Measurements from ENCODE around the gene PCDH18.
"Not testable (repeated sequence)": the region's sequence is repeated elsewhere in the genome, so short reads cannot be mapped to it uniquely, and the experiment has no call there.

The PCDH18 gene

GRCh38 chr4:137531986-137532868 lies at the start of gene PCDH18:
TSS of gene PCDH18 (minus strand) at chr4:137532494. CDS start at chr4:137532088, 406 bp downstream.
- no peak for DNase-seq (ENCODE audit: low read depth)

GRCh38 chr4:137576446-137576845 lies 44.2 kb upstream of the PCDH18 start:
- no peak for DNase-seq (ENCODE audit: low read depth)

- no peak for DNase-seq (ENCODE audit: low read depth)
Observed at GRCh38 chr4:137572647-137573046, 40.4 kb upstream of the PCDH18 start.

GRCh38 chr4:137572163-137572562 lies 39.9 kb upstream of the PCDH18 start:
- DNase-seq (ENCODE audit: low read depth) = no peak

GRCh38 chr4:137559801-137560200 lies 27.5 kb upstream of the PCDH18 start:
- no peak for DNase-seq (ENCODE audit: low read depth)

GRCh38 chr4:137558951-137559350 lies 26.7 kb upstream of the PCDH18 start:
- no peak for DNase-seq (ENCODE audit: low read depth)

- DNase-seq (ENCODE audit: low read depth) = no peak
Observed at GRCh38 chr4:137545461-137545861, 13.2 kb upstream of the PCDH18 start.

- DNase-seq (ENCODE audit: low read depth) = no peak
Observed at GRCh38 chr4:137543648-137544047, 11.4 kb upstream of the PCDH18 start.

GRCh38 chr4:137543198-137543597 lies 10.9 kb upstream of the PCDH18 start:
- DNase-seq (ENCODE audit: low read depth) = no peak

- no peak for DNase-seq (ENCODE audit: low read depth)
Observed at GRCh38 chr4:137541876-137542646, 9.8 kb upstream of the PCDH18 start.

- no peak for DNase-seq (ENCODE audit: low read depth)
Observed at GRCh38 chr4:137541181-137541580, 8.9 kb upstream of the PCDH18 start.

GRCh38 chr4:137540356-137540755 lies 8.1 kb upstream of the PCDH18 start:
- DNase-seq (ENCODE audit: low read depth) = no peak

- no peak for DNase-seq (ENCODE audit: low read depth)
Observed at GRCh38 chr4:137538526-137538925, 6.2 kb upstream of the PCDH18 start.

GRCh38 chr4:137537807-137538206 lies 5.5 kb upstream of the PCDH18 start:
- DNase-seq (ENCODE audit: low read depth) = not testable (repeated sequence)

- DNase-seq (ENCODE audit: low read depth) = no peak
Observed at GRCh38 chr4:137536789-137537561, 4.7 kb upstream of the PCDH18 start.

- no peak for DNase-seq (ENCODE audit: low read depth)
Observed at GRCh38 chr4:137535718-137536117, 3.4 kb upstream of the PCDH18 start.

- no peak for DNase-seq (ENCODE audit: low read depth)
Observed at GRCh38 chr4:137534516-137534915, 2.2 kb upstream of the PCDH18 start.

GRCh38 chr4:137533855-137534254 lies 1.6 kb upstream of the PCDH18 start:
- DNase-seq (ENCODE audit: low read depth) = no peak

GRCh38 chr4:137532869-137533236 lies 559 bp upstream of the PCDH18 start:
- no peak for DNase-seq (ENCODE audit: low read depth)

- no peak for DNase-seq (ENCODE audit: low read depth)
Observed at GRCh38 chr4:137531168-137531985, 917 bp downstream of the PCDH18 start.

- DNase-seq (ENCODE audit: low read depth) = no peak
Observed at GRCh38 chr4:137530176-137530575, 2.1 kb downstream of the PCDH18 start.

- DNase-seq (ENCODE audit: low read depth) = no peak
Observed at GRCh38 chr4:137529432-137529831, 2.9 kb downstream of the PCDH18 start.
